Middle frontal gyrus (tissue), 1 donor: ENCODE data around the gene TRIM45.
"Not testable (repeated sequence)": the region's sequence is repeated elsewhere in the genome, so short reads cannot be mapped to it uniquely, and the experiment has no call there.

Experiments used
- DNase-seq: peaks from one replicate; pipeline ENCODE4 v3.0.0-alpha.2; 2015; ENCODE audit warnings: low spot score; ENCODE audit errors: extremely low spot score

TRIM45 gene

GRCh38 chr1:117121589-117122329 lies at the start of gene TRIM45:
Gene TRIM45, minus strand, starts transcription at chr1:117121749. Its CDS starts 548 bp downstream, at chr1:117121201.
- DNase-seq: peak; percentile 94

- DNase-seq: no peak
Observed at GRCh38 chr1:117169871-117170596, 48.5 kb upstream of the TRIM45 start.

GRCh38 chr1:117167402-117167801 lies 45.9 kb upstream of the TRIM45 start:
- DNase-seq: no peak

GRCh38 chr1:117166076-117166475 lies 44.5 kb upstream of the TRIM45 start:
- no peak for DNase-seq

GRCh38 chr1:117164209-117164608 lies 42.7 kb upstream of the TRIM45 start:
- no peak for DNase-seq

GRCh38 chr1:117162816-117163215 lies 41.3 kb upstream of the TRIM45 start:
- no peak for DNase-seq

- DNase-seq: no peak
Observed at GRCh38 chr1:117161887-117162286, 40.3 kb upstream of the TRIM45 start.

GRCh38 chr1:117151305-117151704 lies 29.8 kb upstream of the TRIM45 start:
- DNase-seq: not testable (repeated sequence)

GRCh38 chr1:117150316-117150715 lies 28.8 kb upstream of the TRIM45 start:
- no peak for DNase-seq

- DNase-seq: no peak
Observed at GRCh38 chr1:117147856-117148588, 26.5 kb upstream of the TRIM45 start.

- DNase-seq: no peak
Observed at GRCh38 chr1:117147341-117147831, 25.8 kb upstream of the TRIM45 start.

- no peak for DNase-seq
Observed at GRCh38 chr1:117146575-117147340, 25.2 kb upstream of the TRIM45 start.

GRCh38 chr1:117146072-117146471 lies 24.5 kb upstream of the TRIM45 start:
- no peak for DNase-seq

- no peak for DNase-seq
Observed at GRCh38 chr1:117143871-117144270, 22.3 kb upstream of the TRIM45 start.

- DNase-seq: no peak
Observed at GRCh38 chr1:117143172-117143571, 21.6 kb upstream of the TRIM45 start.

- DNase-seq: no peak
Observed at GRCh38 chr1:117142200-117142599, 20.7 kb upstream of the TRIM45 start.

- DNase-seq: no peak
Observed at GRCh38 chr1:117138561-117138960, 17.0 kb upstream of the TRIM45 start.

- no peak for DNase-seq
Observed at GRCh38 chr1:117138106-117138505, 16.6 kb upstream of the TRIM45 start.

- DNase-seq: no peak
Observed at GRCh38 chr1:117137281-117137855, 15.8 kb upstream of the TRIM45 start.

GRCh38 chr1:117136749-117137148 lies 15.2 kb upstream of the TRIM45 start:
- no peak for DNase-seq

- no peak for DNase-seq
Observed at GRCh38 chr1:117135329-117135728, 13.8 kb upstream of the TRIM45 start.
